IMR-90 (cell line): ENCODE measurements around the gene RASGRP2.

Experiments
- FOS ChIP-seq: fragments of 150-350 bp; IDR thresholded peaks from 2 replicates; pipeline ENCODE4 v1.6.1; 2016; ENCODE audit warnings: low read depth, low read length
- MAZ ChIP-seq: IDR thresholded peaks from 2 replicates; pipeline ENCODE4 v1.6.1; 2012; ENCODE audit warnings: low read depth, mild to moderate bottlenecking, low read length, improper control_type of control experiment, moderate library complexity, borderline replicate concordance
- MXI1 ChIP-seq: IDR thresholded peaks from 2 replicates; pipeline ENCODE4 v1.6.1; 2012; ENCODE audit warnings: low read depth, mild to moderate bottlenecking, low read length, moderate library complexity, borderline replicate concordance
- NFE2L2 ChIP-seq: fragments of 150-350 bp; IDR thresholded peaks from 2 replicates; pipeline ENCODE4 v1.6.1; 2016; ENCODE audit warnings: low read depth, mild to moderate bottlenecking, low read length
- POLR2A ChIP-seq: IDR thresholded peaks from 2 replicates; pipeline ENCODE4 v1.6.1; 2012; ENCODE audit warnings: mild to moderate bottlenecking, low read depth, low read length
- RAD21 ChIP-seq: IDR thresholded peaks from 2 replicates; pipeline ENCODE4 v1.6.1; 2012; ENCODE audit warnings: low read length, improper control_type of control experiment
- RFX5 ChIP-seq: IDR thresholded peaks from 2 replicates; pipeline ENCODE4 v1.8.0; 2012; ENCODE audit warnings: low read depth, mild to moderate bottlenecking, low read length, moderate library complexity
- TF ChIP-seq, protein P1 (sequence below): conservative IDR thresholded peaks from 2 replicates; pipeline ENCODE4 v1.5.1; 2012; ENCODE audit warnings: mild to moderate bottlenecking, low read depth, low read length, improper control_type of control experiment
- TF ChIP-seq, protein P2 (sequence below): fragments of 150-350 bp; IDR thresholded peaks from 2 replicates; pipeline ENCODE4 v1.6.1; 2016; ENCODE audit warnings: low read depth, mild to moderate bottlenecking, low read length, moderate library complexity, borderline replicate concordance

DNA sequence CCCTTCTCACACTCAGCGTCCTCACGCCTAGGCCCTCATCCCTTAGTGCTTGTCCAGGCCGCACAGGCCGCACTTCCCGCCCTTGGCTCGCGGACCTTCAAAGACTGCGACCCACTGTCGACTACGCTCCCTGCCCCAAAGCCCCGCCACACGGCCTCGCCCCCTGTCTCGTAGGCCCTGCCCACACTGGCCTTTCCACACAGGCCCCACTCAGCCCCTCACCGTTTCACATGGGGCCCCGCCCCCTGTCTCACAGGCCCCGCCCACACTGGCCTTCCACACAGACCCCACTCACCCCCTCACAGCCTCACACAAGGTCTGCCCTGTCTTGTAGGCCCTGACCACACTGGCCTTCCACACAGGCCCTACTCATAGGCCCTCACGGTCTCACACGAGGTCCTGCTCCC, 32.0 kb downstream of the RASGRP2 start:
- TF ChIP-seq FOS (no peak), POLR2A (no peak), MAZ (no peak), MXI1 (no peak), RAD21 (no peak), NFE2L2 (no peak), RFX5 (no peak)
- TF ChIP-seq, protein P1, sequence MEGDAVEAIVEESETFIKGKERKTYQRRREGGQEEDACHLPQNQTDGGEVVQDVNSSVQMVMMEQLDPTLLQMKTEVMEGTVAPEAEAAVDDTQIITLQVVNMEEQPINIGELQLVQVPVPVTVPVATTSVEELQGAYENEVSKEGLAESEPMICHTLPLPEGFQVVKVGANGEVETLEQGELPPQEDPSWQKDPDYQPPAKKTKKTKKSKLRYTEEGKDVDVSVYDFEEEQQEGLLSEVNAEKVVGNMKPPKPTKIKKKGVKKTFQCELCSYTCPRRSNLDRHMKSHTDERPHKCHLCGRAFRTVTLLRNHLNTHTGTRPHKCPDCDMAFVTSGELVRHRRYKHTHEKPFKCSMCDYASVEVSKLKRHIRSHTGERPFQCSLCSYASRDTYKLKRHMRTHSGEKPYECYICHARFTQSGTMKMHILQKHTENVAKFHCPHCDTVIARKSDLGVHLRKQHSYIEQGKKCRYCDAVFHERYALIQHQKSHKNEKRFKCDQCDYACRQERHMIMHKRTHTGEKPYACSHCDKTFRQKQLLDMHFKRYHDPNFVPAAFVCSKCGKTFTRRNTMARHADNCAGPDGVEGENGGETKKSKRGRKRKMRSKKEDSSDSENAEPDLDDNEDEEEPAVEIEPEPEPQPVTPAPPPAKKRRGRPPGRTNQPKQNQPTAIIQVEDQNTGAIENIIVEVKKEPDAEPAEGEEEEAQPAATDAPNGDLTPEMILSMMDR = no peak
- TF ChIP-seq, protein P2, sequence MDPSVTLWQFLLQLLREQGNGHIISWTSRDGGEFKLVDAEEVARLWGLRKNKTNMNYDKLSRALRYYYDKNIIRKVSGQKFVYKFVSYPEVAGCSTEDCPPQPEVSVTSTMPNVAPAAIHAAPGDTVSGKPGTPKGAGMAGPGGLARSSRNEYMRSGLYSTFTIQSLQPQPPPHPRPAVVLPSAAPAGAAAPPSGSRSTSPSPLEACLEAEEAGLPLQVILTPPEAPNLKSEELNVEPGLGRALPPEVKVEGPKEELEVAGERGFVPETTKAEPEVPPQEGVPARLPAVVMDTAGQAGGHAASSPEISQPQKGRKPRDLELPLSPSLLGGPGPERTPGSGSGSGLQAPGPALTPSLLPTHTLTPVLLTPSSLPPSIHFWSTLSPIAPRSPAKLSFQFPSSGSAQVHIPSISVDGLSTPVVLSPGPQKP = no peak
